NCI-H1930 (cell line): ENCODE results near the gene LOXL4.

Experiments
- DNase-seq, 2 experiments: peaks; one replicate each; lab custom pipeline; 2025; lab: John Stamatoyannopoulos, UW

Gene LOXL4

DNA sequence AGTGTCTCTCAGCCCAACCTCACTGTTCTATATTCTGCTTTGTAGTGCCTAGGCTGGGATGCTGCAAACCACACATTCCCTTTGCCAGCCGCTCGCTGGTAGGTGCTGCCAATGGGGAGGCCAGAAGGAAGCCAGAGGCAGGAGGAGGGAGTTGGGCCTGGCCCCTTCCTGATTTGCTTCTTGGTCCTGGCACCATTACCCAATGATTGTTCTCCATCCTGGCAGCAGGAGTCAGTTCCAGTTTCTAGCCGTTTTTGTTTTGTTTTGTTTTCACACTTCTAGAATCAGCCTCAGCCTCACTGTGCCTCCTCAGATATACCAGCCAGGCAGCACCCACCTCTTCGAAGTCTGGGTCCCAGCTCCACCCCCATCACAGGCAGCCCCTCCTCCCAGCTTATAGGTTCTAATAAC, 27.4 kb upstream of the LOXL4 start:
- DNase-seq = no peak

DNA sequence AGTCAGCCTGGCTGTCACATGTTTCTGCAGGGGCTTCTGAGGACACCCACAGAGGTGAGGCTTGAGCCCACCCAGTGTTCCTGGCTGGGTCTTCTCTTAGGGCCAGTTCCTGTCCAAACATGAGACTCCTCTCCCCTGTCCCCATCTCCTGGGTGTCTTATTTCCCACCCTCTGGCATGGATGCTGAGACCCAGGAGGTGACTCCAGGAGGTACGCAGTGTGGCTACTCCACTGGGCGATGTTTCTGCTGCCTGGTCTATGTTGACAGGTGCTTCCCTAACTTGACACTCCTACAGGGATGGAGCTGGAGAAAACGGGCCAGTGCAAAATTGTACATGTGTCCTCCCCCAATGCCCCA, 26.3 kb upstream of the LOXL4 start:
- DNase-seq = no peak

DNA sequence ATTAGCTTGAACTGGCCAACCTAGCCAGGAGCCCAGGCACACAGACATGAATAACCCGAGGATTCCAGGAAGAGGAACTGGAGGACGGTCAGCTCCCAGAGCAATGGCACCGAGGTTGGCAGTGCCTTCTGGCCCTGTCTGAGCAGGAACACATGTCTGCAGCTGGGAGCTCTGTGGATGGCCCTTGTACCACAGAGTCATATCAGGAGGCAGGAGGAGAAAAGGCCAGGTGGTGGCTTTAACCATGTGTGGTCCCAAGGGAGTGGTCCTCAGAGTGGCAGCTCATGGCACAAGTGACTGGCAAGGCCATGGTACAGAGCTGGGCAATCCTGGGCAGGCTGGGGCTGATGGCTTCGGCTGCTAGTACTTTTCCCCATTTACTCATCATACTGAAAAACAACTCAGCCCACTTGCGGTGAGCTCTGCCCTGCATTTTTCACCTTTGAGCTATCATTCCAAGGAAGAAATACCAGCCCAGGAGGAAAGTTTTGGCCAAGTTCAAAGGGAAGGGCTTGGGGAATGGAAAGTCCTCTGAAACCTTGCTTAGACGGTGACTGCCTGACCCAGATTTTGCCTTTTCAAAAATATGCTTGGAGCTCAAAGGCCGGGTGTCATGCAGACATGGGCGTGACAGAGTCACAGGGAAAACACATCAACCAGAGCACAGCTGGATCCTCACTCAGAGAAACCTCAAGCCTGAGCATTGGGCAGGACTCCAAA, 25.7 kb upstream of the LOXL4 start:
- DNase-seq = no peak

DNA sequence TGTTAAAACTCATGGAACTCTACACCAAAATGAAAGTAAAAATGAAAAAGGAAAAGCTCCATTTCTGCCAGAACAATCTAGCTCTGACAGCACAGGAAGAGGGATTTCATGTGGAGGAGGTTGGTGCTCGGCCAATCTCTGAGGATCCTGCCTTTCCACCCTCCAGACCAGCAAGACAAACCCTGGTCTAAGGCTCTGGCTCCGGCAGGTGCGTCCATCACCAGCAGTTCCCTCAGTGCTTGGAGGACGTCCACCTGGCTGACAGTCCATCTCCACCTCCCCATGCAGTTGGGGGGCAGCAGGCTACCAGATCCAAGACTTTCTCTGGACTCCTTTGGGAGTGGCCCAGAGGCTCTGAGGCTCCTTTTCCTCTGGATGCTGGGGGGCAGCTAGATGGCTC, 25.0 kb upstream of the LOXL4 start:
- no peak for DNase-seq

DNA sequence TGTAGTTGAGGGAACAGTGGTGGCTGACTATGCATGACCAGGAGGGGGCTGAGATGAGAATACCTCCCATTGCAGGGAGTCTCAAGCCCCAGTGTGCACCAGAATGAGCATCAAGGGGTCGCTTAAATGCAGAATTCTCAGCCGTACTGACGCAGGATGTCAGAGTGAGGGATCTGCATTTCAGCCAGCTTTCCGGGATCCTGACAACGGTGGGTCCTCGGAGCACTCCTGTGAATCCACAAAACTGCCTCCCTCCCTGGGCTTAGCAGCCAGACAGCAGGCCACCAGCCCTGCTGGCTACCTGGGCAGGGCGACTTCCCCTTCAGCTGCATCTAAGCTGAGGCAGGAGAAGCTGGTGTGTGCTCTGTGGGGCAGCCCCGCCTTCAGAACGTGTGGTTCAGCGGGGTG, 21.8 kb upstream of the LOXL4 start:
- DNase-seq = no peak

DNA sequence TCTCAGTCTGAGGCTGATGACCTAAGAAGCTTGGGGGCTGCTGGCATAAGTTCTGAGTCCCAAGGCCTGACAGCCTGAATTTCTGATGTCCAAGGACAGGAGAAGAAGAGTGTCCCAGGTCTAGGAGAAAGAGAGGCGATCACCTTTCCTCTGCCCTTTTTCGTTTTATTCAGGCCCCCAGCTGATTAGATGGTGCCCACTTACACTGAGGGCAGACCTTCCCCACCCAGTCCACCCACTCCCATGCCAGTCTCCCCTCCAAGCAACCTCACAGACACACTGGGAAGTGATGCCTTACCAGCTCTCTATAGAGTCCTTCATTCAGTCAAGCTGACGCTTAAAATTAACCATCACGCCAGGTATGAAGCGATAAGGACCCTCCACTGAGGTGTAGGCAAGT, 19.3 kb upstream of the LOXL4 start:
- DNase-seq = no peak

DNA sequence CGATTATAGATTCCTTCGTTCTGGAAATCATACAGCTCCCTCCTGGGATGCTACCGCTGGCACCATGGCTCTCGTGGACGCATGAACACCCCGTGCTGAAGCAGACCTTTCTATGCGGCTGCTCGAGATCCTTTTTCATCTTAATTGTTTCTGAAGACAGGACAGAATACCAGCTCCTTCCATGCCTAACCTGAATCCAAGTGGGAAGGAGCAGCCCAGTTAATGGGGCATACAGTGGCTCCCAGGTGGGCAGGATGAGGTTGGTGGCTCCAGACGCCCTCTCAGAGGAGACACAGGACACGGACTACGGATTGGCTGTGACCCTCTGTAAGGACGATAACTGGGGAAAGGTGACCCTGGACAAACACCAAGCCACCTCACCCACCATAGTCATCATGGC, 18.4 kb upstream of the LOXL4 start:
- no peak for DNase-seq

DNA sequence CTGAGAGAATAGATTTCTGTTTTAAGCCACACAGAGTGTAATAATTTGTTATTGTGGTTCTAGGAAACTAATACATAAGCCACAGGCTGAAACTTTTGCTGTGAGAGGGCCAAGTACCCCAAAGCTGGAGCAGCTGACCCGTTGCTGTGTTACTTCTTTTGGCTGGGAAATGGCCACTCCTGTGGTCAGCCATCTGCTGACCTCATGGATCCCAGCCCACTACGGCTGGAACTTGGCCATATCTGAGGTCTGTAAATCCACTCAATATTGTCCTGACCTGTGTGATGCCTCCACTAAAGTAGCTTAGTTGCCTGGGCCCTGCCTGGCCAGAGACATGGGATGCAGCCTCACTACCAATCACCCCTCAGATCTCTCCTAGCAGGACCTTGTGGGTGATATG, 17.4 kb upstream of the LOXL4 start:
- no peak for DNase-seq

DNA sequence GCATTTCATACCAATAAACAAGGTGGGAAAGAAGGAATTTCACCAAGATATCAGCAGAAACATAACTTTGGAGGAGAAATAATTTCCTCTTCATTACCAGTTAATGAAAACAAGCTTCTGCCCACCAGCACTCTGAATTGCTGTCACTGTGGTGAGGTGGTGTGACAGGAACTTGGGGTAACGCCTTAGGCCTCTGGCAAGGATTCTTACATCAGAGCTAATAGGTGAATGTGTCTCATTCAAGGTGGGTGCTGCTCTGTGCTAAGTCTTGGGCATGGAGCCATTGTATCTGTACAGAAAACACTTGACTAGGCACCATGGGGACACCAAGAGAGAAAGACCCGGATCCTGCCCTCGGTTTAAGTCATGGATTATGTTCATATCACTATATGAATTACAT, 8.3 kb upstream of the LOXL4 start:
- no peak for DNase-seq

DNA sequence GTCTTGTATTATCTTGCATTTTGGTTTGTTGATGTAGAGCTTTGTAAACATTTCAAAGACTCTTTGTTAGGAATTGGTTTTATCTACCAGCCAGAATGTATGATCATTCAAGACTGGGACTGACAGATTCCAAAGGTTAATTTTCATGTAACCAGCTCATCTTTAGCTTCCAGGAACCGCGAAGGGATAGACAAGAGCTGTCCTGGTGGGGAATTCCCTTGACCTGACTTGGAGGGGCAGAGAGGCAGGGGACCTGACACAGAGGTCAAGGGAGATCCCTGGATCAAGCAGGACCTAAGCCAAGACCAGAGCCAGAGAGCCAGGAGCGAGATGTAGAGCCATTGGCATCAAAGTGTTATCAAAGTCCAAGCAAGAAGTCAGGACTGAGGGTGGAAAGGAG, 6.6 kb upstream of the LOXL4 start:
- DNase-seq = no peak

DNA sequence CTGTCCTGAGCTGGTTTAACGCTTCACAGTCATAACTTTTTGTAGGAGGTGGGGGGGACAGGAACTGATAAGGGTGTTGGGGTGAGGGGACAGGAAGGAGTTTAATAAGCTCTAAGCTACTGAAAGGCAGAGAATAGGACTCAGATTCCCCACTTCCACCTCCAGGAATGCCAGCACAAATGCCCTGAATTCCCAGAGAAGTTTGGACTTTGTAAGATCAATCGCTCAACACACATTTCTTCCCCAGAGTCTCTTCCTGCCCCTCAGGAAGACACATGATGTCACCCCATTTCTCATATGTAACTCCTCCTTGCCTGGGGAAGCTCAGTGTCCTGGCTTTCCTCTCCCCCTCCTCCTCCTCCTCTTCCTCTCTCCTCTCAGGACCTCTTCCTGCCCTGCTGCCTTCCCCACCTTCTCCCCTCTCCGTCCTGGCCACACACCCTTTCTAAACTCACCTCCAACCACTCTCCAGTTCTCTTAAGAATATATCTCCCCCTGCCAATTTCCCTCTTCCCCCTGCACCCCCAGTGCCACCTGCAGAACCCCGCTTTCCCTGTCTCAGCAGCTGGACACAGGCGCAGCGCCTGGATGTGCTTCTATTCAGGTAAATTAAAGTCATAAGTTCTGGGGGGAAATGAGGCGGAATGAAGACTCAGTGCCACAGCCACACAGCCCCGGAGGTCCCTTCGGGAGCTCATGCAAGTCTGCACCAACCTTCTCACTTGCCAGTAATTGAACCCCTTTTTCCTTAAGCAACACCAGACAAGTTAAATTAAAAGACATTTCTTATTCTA, 5.3 kb upstream of the LOXL4 start:
- DNase-seq = no peak

DNA sequence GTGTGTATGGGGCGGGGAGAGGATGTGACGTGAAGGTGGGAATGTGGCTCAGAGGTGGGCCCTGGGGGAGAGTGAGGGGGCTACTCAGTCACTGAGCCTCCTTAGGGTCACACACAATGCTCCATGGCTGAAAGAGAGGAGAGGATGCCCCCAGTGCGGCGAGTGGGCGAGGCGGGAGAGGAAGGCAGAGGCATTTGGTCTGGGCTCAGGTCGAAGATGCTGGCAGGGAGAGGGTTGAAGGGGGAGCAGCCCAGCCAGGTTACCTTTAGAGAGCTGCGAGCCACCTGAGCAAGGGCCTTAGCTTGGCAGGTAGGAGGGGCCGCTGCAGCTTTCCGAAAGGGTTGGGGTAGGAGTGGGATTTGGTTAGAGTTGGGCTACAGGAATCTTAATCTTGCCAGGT, 4.7 kb upstream of the LOXL4 start:
- DNase-seq = no peak

DNA sequence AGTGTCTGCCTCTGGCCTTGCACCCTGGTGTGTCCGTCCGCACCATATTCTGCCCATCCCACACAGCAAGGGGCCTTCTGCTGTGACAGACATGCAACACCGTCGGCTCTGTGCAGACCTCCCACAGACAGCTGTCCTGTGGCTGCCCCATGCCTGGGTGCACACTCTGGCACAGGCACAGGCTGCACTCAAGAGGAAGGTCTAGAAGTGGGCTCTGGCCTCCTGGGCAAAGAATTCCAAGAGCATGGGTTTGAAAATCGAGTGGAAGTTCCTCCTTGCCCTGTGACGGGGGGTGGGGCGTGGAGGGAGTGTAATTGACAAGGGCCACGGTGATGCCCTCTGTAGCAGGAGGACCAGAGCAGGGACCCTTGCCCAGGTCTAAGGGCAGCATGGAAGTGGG, 4.3 kb upstream of the LOXL4 start:
- no peak for DNase-seq

DNA sequence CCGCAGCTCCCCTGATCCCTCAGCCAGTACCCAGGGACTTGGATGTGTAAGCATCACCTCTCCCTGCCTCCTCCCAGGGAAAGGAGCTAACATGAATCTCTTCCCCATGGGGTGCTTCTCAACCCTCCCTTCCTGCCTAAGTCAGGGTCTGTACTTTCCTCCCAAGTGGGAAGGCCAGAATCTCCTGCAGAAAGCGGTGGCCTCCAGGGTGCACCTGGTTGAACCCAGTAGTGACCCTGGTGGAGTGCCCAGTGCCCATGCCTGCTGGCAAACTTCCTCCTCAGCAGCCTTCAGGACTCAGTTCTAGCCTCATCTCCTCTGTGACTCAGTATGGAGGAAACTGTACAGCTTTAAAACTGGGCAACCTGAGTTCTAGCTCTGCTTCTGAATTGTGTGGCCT, 2.8 kb upstream of the LOXL4 start:
- no peak for DNase-seq

DNA sequence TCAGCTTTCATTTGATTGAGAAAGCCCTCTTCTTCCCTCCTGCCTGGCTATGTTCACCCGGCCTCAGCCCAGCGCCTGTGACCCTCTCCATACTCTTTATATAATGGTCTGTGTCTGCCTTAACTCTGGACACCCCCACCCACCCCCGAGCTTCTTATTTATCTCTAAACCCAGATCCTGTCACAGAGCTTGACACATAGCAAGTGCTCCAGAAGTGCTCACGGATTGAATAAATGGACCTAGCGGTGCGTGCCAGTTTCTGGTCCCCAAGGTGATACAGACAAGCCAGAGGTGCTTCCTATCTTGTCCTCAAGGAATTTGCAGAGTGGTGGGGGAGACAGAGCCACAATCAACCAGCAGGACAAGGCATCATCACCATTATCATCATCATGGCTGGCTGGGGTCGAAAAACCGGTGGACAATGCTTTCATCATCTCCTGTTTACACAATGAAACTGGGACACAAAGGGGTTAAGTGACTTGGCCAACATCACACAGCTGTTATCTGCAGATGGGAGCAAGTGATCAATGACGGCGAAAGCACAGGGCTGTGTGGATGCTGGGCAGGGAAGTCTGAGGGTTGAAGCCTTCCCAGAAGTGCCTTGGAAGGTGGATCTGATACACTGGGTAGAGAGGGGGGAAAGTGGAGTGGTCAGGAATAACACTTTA, 2.2 kb upstream of the LOXL4 start:
- DNase-seq = no peak

DNA sequence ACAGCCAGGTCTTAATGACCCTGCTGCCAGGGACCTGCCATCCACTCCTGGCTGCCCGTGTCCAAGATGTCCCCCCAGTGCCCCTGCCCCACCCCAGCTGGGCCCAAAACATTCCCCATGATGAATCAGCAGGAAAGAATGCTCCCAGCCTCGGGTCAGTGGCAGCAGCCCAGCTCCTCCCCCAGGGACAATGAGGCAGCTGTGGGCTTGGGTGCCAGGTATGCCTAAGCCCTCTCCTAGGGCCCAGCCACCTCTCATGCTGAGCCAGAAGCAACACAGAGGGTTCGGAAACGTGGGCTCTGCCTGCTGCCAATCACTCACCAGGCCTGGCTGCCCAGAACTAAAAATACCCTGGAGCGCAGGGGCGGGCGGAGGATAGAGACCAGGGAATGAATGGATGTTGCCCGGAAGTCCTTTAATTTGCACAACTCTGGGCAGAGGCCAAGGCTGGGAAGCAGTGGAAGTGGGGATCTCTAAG, 1.5 kb upstream of the LOXL4 start:
- no peak for DNase-seq

DNA sequence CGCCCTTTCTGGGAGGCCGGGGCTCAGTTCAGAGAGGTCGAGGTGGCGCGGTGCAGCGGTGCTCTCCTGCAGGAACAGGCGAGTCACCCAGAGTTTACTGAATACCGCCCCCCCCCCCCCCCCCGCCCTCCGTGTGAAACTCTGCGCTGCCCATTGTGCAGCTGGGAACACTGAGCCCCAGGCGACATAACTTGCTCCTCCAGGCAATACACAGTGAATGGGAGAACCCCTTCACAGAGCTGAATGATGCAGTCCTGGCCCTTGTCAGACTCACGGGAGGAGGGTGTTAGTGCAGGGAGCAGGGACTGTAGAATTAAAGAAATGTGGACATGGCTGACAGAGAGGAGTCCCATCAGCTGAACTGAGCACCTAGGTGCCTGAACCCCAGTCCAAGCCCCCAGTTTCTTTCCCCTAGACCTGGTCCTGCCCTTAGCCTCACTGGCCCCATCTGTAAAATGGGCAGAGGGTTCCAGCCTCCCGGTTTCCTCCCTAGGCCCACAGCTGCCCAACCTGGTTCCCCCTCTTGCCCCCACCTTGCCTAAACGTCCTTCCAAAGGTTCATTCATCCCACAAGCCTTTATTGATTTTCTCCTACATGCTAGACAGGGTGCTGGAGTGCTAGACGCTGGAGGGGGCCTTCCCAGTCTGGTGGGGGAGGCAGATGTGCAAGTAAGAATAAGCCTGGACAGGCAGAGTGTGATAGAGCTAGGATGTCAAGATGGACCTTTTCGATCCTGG, 869 bp upstream of the LOXL4 start:
- no peak for DNase-seq

DNA sequence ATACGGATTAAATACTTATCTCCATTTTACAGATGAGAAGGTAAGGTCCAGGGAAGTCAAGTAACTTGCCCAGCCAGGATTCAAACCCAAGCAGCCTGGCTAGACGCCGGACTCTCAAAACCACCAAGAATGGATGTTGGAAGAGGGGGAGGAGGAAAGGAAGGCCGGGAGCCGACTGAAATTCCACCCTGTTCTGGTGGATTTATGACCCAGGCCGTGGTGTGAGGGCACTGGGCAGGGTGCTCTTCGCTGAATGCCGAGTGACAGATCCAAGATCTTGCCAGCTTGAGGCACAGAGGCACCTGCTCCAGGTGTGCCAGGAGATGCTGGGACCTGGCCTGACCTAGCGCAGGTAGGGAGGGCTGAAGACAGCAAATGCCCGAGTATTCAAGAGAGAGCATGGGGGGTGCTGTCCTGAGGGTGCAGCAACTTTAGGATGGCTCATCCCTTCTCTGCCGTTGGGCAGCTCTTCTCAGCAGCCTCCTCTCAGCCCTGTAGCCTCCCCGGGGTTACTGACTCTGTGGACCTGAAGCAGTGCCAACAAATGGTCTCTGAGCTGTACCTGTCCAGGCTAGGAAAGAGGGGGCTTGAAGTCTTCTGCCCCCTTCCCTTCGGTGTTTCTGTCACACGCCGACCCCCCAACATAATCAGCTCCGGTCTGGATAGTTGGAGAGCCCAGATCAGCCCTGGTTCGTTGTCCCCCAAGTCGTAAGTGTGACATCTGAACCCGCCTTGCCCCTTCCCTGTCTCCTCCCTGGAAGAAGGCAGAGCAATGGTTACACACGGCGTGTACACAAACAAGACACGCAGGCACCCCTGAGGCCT, 713 bp downstream of the LOXL4 start:
- DNase-seq = no peak

DNA sequence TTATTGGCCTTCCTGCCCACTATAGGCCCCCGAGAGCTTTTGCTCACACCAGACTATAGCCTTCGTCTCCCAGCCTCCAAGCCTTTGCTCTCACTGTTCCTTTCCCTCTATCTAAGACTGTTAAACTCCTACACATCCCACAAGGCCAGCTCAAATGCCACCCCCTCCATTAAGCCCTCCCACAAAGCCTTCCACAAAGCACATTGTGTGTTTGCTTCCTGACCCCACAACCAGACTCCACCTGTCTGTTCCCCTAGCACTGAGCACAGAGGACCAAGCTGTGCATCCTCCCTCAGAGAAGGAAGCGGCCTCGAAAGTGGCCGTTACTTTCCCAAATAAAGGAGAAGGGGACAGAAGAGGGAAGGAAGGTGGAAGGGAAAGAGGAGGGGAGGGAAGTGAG, 1.3 kb downstream of the LOXL4 start:
- DNase-seq = no peak

DNA sequence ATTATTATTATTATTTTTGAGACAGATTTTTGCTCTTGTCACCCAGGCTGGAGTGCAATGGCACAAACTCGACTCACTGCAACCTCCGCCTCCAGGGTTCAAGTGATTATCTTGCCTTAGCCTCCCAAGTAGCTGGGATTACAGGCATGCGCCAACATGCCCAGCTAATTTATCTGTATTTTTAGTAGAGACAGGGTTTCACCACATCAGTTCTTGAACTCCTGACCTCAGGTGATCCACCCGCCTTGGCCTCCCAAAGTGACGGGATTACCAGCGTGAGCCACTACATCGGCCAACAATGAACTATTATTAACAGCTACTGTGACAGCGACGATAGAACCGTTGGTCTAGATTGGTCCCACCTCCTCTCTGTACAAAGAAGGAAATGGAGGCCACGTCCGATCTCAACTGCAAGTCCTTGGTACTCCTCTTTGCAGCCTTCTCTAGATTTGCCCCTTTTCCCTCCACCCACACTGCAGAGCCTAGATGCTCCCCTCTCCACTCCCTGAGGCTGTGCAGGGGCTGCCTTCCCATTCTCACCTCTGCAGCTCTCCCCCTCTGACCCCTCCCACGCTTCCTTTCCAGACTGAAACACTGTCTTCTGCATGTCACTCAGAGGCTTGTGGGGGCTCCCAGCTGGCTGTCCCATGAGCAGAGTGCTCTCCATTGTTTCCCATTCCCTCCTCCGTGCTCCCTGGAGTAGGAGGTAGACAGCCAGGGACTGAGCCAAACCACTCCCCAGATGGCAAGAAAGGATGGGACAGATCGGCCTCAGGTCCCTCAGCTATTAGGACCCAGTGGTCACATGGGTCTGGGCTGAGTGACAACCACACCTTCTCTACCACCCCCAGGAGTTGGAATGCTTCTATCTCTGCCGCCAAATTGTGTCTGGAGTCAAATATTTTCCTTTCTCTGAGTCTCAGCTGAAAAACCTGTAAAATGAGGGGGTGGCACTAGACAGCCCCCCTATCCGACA, 2.3 kb downstream of the LOXL4 start:
- DNase-seq = no peak
